Ectodermal cell (in vitro differentiated cells): Measurements from ENCODE around the gene VPS16.

Experiments used
- H3K27ac ChIP-seq: 2 replicates; pipeline ENCODE4 v1.7.0; 2013; ENCODE audit warnings: mild to moderate bottlenecking, low read depth, low read length; ENCODE audit not compliant: insufficient read depth, poor library complexity, severe bottlenecking
- H3K27me3 ChIP-seq: 2 replicates; pipeline ENCODE4 v1.7.0; 2013; ENCODE audit warnings: mild to moderate bottlenecking, low read length; ENCODE audit not compliant: insufficient read depth, control insufficient read depth, poor library complexity, severe bottlenecking
- H3K36me3 ChIP-seq: one replicate; pipeline ENCODE4 v1.7.0; 2013; ENCODE audit warnings: low read length; ENCODE audit not compliant: control insufficient read depth, insufficient read depth
- H3K4me1 ChIP-seq: one replicate; pipeline ENCODE4 v1.7.0; 2013; ENCODE audit warnings: low read length; ENCODE audit not compliant: control insufficient read depth, insufficient read depth
- H3K4me3 ChIP-seq: 2 replicates; pipeline ENCODE4 v1.7.0; 2013; ENCODE audit warnings: low read depth, low read length, control low read depth; ENCODE audit not compliant: insufficient read depth
- H3K9me3 ChIP-seq: 2 replicates; pipeline ENCODE4 v1.7.0; 2013; ENCODE audit warnings: mild to moderate bottlenecking, low read length, moderate library complexity; ENCODE audit not compliant: control insufficient read depth
- WGBS, 2 experiments: methylation state at CpG; one replicate each; pipeline ENCODE4 v1.1.7; 2013; ENCODE audit warnings: missing lambda C conversion rate in 2 of 2; 5-methylcytosine and 5-hydroxymethylcytosine counted together

VPS16 gene

GRCh38 chr20:2799271-2799670 lies 41.3 kb upstream of the VPS16 start:
- H3K4me3 ChIP-seq = peak overlapping the region; percentile 79
- no peaks in the 10 kb centered on the region for H3K9me3 ChIP-seq
- peaks cover 43% of the 10 kb centered on the region for H3K36me3 ChIP-seq
- WGBS, 2 experiments = 51 to 53% methylated on average over 9 of the region's 9 CpGs
- H3K27me3 ChIP-seq = peaks cover 35% of the 10 kb centered on the region
- H3K27ac ChIP-seq = peak overlapping the region; percentile 57
- H3K4me1 ChIP-seq = peaks cover 10% of the 10 kb centered on the region

- WGBS, 2 experiments = 1 to 2% methylated on average over 61 of the region's 61 CpGs
- Histone ChIP-seq H3K4me1 (peaks cover 10% of the 10 kb centered on the region), H3K9me3 (no peaks in the 10 kb centered on the region), H3K36me3 (peaks cover 38% of the 10 kb centered on the region), H3K27ac (peak overlapping the region; percentile 57), H3K27me3 (peaks cover 42% of the 10 kb centered on the region), H3K4me3 (peak overlapping the region; percentile 79)
These were observed 40.6 kb upstream of the VPS16 start for GRCh38 chr20:2799688-2800520.

- 0 to 1% methylated on average over 52 of the region's 52 CpGs for WGBS, 2 experiments
- Histone ChIP-seq H3K9me3 (no peaks in the 10 kb centered on the region), H3K4me3 (peak within 1 kb of the TSS; percentile 79), H3K27ac (peak within 1 kb of the TSS; percentile 57), H3K36me3 (peaks cover 30% of the 10 kb centered on the region), H3K4me1 (peaks cover 10% of the 10 kb centered on the region), H3K27me3 (peaks cover 50% of the 10 kb centered on the region)
These were observed 39.8 kb upstream of the VPS16 start, which contains the start of gene CPXM1 for GRCh38 chr20:2800521-2801285. Gene CPXM1 (minus strand): TSS chr20:2800627. CDS start chr20:2800572, 55 bp downstream.

GRCh38 chr20:2801286-2801728 lies 39.2 kb upstream of the VPS16 start:
- 11 to 17% methylated on average over 13 of the region's 13 CpGs for WGBS, 2 experiments
- H3K4me1 ChIP-seq = peaks cover 10% of the 10 kb centered on the region
- H3K36me3 ChIP-seq = peaks cover 24% of the 10 kb centered on the region
- H3K4me3 ChIP-seq = peak overlapping the region; percentile 79
- no peaks in the 10 kb centered on the region for H3K9me3 ChIP-seq
- H3K27ac ChIP-seq = no peak overlapping the region
- peaks cover 56% of the 10 kb centered on the region for H3K27me3 ChIP-seq

- no peaks in the 10 kb centered on the region for H3K9me3 ChIP-seq
- no peak overlapping the region for H3K4me3 ChIP-seq
- WGBS, 2 experiments = 66 to 69% methylated on average over 16 of the region's 16 CpGs
- no peak overlapping the region for H3K27ac ChIP-seq
- H3K27me3 ChIP-seq = peaks cover 67% of the 10 kb centered on the region
- peaks cover 6% of the 10 kb centered on the region for H3K4me1 ChIP-seq
- no peaks in the 10 kb centered on the region for H3K36me3 ChIP-seq
These were observed 36.3 kb upstream of the VPS16 start for GRCh38 chr20:2804041-2804828.

GRCh38 chr20:2804852-2805688 lies 35.5 kb upstream of the VPS16 start:
- Histone ChIP-seq H3K4me1 (no peaks in the 10 kb centered on the region), H3K4me3 (no peak overlapping the region), H3K27me3 (peaks cover 67% of the 10 kb centered on the region), H3K27ac (no peak overlapping the region), H3K9me3 (no peaks in the 10 kb centered on the region), H3K36me3 (no peaks in the 10 kb centered on the region)
- 33 to 34% methylated on average over 49 of the region's 49 CpGs for WGBS, 2 experiments

- H3K27ac ChIP-seq = no peak overlapping the region
- H3K4me1 ChIP-seq = no peaks in the 10 kb centered on the region
- H3K4me3 ChIP-seq = no peak overlapping the region
- 62 to 64% methylated on average over 22 of the region's 22 CpGs for WGBS, 2 experiments
- no peaks in the 10 kb centered on the region for H3K36me3 ChIP-seq
- H3K27me3 ChIP-seq = peaks cover 66% of the 10 kb centered on the region
- H3K9me3 ChIP-seq = no peaks in the 10 kb centered on the region
These were observed 34.7 kb upstream of the VPS16 start for GRCh38 chr20:2805689-2806350.

GRCh38 chr20:2806351-2806701 lies 34.2 kb upstream of the VPS16 start:
- H3K27me3 ChIP-seq = peaks cover 61% of the 10 kb centered on the region
- H3K4me1 ChIP-seq = no peaks in the 10 kb centered on the region
- H3K27ac ChIP-seq = no peak overlapping the region
- H3K36me3 ChIP-seq = no peaks in the 10 kb centered on the region
- no peak overlapping the region for H3K4me3 ChIP-seq
- 70 to 81% methylated on average over 4 of the region's 4 CpGs for WGBS, 2 experiments
- H3K9me3 ChIP-seq = no peaks in the 10 kb centered on the region

- peaks cover 54% of the 10 kb centered on the region for H3K27me3 ChIP-seq
- H3K36me3 ChIP-seq = no peaks in the 10 kb centered on the region
- 90 to 92% methylated on average over 4 of the region's 4 CpGs for WGBS, 2 experiments
- no peaks in the 10 kb centered on the region for H3K4me1 ChIP-seq
- no peak overlapping the region for H3K27ac ChIP-seq
- H3K9me3 ChIP-seq = no peaks in the 10 kb centered on the region
- no peak overlapping the region for H3K4me3 ChIP-seq
These were observed 33.5 kb upstream of the VPS16 start for GRCh38 chr20:2807019-2807418.
